NOMO-1 (cell line): Measurements from ENCODE around the gene SLC38A1.

Experiments used
- DNase-seq, 2 experiments: peaks; one replicate each; lab custom pipeline; 2025; ENCODE audit not compliant: unreplicated experiment in 2 of 2; lab: John Stamatoyannopoulos, UW

Gene SLC38A1

GRCh38 chr12:46237371-46238045 is 31.3 kb downstream of the SLC38A1 start:
- no peak for DNase-seq

DNA sequence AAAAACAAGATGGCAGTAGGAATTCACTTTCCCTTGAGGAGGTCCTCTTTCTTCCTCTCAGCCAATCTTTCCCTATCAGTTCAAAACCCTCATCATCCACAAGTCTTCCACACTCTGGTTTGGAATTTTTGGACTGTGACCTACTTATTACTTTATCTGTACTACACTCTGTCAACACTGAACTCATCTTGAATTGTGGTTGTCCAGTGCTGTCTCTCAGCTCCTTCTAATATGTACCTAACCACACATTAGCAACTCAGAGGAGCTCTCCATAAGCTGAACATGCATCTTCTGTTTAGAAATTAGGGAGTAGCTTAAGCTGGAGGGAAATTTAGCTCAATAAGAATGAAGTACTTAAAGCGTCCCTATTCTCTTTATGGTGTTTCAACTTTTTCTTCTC is 34.8 kb downstream of the SLC38A1 start:
- no peak for DNase-seq

GRCh38 chr12:46233423-46233822 is 35.4 kb downstream of the SLC38A1 start:
- DNase-seq: no peak

GRCh38 chr12:46230983-46231382 is 37.9 kb downstream of the SLC38A1 start:
- DNase-seq: no peak

DNA sequence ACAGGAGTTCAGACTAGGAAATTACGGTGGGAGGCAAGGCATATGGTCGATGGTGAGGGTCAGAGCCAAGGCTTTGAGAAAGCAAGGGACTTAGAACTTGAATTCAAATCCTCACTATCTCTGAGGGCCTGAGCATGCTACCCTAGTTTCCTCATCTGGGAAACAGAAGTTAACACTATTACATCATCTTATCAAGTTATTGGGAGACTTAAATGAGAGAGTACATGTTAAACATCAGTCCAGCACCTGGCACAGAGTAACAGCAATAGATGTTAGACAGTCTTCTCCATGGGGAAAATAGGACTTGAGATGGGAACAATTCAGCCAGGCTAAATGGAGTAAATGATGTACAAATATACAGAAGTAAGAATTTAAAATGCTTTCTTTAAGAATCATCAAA is 38.5 kb downstream of the SLC38A1 start:
- DNase-seq: peak in 1 of 2 experiments; percentile 6

- DNase-seq: peak; percentile 42 to 62
Measured at GRCh38 chr12:46227616-46228015, 41.2 kb downstream of the SLC38A1 start.

DNA sequence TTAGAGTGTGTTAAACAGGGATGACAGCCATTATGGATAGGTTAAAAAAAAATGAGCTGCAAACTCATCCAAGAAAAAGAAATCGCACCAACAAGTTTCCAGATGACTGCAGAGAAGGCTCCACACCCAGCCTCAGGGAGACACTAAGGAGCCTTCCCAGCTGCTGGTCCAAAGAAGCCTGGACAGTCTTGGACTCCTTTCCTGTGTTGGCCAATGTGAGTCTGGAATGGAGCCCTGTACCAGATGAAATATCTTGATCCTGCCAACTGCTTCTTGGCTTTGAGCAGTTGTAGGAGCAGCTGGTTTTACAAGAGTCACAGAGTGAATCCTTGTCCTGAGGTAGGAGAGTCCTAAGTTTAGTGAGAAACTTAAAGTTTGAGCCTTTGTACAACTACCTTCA is 44.5 kb downstream of the SLC38A1 start:
- no peak for DNase-seq

DNA sequence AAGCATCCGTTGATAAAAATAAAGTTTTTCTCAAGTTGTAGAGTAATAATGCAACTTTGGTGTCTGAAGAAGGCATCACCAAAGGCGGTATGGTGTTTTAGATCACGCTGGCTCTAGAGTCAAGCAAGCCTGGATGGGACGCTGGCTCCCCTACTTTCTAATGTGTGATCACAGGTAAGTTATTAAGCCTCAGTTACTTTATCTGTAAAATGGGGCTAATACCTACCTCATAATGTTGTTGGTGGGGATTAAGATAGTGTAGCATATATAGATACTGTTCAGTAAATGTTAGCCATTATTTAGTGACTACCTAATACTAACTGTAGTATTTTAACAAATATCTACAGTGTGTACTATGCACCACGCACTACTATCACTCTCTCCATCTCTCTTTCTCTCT is 45.8 kb downstream of the SLC38A1 start:
- DNase-seq: no peak

DNA sequence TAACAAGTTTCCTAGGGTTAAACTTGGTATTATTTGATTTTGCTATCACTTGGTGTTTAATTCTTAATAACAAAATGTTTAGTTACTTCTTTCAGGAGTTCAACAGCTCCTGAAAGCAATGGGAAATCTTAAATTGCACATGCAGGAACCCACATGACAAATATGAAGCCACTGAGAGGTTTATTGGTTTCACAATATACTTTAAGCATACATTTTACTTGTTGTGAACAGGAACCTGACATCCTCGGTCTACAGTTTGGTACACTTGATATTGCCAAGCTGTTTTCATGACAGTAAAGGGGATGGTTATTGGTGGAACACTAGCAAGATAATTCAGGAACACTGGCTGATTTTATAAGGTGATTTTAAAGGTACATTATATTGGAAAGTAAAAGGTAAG is 46.2 kb downstream of the SLC38A1 start:
- DNase-seq: peak in 1 of 2 experiments; percentile 52

DNA sequence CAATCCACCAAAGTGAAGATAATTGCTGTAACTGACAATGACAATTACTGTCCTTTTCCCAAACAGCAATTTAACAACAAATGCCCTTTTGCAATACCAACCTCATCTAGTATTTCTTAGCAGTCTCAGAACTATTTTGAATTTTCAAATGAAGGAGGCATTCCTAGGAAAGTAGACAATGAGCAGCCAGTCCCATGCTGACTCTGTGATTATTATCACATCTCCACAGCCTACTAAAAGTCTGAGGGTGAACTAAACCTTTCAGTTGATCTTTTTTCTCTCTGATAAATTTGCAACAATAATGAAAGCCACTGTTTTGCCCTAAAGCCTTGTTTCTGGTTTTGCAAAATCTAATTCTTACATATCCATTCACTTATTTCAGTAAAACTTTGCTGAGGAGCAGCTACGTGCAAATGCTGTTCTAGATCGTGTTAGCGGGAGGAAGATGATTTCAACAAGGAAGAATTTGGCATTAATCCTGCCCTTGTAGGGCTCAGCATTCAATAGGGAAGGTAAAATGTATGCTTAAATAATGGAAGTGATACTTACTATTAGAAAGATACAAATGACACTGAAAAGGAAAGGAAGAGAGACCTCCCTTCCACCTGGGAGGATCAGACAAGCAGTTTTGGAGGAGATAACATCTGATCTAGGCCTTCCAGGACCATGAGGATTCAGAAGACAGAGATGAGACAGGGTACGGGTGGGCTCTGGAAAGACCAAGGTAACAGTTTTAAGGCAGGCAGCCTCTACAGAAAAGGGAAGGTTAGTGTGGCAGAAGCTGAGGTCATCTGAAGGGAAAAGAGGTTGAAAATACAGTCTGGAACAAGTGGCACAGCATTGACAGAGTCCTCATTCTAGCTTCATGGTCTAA is 47.4 kb downstream of the SLC38A1 start:
- DNase-seq: no peak

DNA sequence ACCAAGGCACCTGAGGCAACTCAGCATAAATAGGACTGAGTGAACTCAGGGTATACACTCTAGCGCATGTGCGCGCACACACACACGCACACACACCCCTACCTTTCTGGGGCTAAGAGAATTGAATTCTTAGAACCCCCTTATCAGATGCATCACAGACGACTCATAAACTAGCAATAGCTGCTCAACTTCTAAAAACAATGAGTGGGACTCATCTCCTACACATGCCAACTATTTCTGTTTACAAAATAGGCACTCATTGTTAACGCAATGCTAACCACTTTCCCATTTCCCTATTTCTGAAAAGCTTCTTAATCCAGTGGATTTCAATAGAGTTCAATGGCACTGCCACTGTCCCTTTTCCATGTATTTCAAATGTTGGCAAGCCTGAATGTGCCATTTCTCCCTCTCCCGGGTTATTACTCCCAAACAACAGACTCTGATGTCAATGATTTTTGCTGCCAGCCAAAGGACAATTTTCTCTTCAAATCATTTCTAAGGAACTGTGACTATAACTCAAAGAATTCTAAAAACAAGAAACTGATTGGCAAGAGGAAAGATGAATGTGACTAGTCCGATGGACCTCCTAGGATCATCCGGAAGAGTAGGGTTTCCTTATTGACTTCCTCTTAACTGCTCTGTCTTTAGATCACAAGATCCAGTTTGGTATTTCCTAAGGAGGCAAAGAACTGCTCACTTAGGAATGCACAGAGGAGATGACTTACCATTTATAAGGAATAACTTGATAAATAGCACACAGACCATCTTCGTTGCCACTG is 48.8 kb downstream of the SLC38A1 start:
- peak in 1 of 2 experiments; percentile 66 for DNase-seq

- no peak for DNase-seq
Measured at GRCh38 chr12:46219132-46219876, 49.5 kb downstream of the SLC38A1 start.

DNA sequence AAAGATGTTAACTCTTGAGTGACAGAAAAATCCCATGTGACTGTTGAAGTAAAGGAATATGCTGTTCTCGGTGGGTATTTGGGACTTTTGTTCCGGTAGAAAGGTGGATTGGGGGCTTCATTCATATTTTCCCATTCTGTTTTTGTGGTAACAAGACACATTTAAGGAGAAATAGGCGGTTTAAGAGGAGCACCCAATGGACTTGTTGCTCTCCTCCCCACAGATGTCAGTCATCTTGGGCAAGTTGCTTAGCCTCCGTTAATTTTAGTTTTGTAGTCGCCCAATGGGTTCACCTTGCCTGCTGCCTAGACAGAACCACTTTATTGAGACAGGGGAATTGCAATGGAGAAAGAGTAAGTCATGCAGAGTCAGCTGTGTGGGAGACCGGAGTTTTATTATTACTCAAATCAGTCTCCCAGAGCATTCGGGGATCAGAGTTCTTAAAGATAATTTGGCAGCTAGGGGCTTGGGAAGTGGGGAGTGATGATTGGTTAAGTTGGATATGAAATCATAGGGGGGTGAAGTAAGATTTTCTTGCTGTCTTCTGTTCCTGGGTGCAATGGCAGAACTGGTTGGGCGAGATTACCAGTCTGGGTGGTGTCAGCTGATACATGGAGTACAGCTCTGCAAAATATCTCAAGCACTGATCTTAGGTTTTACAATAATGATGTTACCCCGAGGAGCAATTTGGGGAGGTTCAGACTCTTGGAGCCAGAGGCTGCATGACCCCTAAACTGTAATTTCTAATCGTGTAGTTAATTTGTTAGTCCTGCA is 50.3 kb downstream of the SLC38A1 start:
- DNase-seq: peak; percentile 46 to 51

DNA sequence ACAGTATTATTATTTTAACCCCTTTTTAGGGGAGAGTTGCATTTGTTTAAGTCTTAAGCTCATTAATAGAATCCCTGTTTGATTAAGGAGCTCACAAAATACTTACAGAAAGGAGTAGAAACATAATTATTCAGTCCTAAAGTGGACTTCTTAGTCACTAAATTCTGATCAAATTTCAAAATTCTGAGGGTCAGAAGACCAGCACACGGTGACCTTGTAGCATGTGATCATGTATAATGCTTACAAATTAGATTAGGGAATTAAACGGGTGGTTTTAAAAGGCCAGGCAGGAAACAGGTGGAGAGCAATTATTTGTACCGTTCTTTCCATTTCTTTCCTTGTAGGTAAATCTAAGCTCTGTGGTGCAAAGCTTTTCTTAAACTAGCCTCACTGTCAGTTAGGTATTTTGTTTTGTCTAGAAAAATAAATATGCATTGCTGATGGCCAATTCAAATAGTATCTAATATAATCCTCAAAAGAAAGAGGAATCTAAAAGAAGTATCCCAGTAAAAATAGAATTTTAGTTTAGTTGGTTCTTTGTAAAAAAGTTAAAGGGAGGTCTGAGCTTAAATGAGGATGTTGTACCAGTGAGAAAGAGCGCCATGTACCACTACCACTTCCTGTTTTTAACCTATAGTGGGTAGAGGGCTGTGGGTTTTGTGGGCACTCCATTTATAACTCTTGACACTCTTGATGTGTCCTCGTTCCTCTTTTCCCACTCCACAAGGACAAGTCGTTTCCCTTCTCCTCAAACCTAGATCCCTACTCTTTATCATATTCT is 51.1 kb downstream of the SLC38A1 start:
- DNase-seq: peak; percentile 87 to 96

DNA sequence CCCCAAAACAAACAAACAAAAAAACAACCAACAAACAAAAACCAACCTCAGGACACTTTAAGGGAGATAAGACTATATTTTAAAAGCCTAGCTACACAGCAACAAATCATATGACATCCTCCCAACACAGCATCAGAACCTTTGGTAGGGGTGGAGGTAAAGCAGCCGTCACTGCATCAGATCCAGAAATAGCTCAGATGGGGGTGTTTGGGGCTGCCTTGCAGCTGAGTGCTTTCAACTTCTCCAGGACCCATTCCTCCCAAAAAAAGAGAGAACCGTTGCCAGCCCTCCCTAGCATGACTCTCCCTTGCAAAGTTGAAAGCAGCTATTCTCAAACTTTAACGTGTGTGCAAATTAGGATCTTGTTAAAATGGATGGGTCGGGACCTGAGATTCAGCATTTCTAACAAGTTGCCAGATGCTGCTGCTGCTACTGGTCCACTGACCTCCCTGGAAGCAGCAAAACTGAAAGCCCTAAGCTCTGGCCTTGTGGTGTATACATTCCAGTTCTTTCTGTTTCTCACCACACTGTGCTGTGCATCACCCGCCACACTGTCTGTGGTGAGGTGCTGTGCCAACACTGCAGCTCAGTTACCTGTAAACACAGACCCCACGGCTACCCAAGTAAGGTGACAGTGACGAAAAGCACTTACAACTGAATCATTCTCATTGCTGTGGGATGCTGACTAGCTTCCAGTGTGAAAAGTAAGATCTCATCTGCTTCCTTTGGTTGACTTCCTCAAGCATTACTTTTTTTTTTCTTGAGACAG is 54.0 kb downstream of the SLC38A1 start:
- DNase-seq: peak in 1 of 2 experiments; percentile 18

GRCh38 chr12:46212108-46212982 is 56.5 kb downstream of the SLC38A1 start:
- DNase-seq: peak in 1 of 2 experiments; percentile 30

DNA sequence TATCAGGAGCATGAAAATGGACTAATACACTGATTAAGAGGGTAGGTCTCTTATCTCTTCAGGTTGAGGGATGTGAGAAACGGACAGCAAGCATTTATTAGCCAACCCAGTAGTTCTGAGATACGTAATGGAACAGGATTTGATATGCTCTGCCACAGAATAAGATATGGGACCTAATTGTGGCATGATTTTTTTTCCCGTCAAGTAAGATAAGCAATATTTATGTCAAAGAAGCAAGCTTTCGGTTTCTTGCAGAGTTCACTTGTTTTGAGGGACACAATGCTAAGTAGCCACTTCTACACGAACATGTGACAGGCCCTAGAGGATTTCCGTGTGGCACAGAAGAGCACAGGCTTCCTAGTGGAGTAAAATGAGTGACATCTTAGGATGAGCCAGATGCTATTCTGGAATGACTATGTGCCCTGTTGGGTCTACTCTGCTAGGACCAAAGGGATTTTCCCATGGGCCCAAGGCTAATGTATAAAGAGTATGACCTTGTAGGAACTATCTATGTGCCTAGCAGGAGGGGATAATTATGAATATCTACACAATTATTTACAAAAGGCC is 57.9 kb downstream of the SLC38A1 start:
- no peak for DNase-seq
